Caco-2 (cell line): Measurements from ENCODE around the gene TMEM273. TPM values are rescaled to one million over a fixed set of nuclear protein-coding genes. Genes with fewer than 3 reads are reported as not detected.

ENCODE experiments used
- BruUV-seq: library from RNA; stranded (reverse); fragments of 400-500 nt; replicated peaks from 2 replicates; lab custom pipeline; 2021; lab: Mats Ljungman, UMichigan
- CTCF ChIA-PET: fragments of 300-600 bp; sonication (Branson Sonifier 250); formaldehyde crosslinking; loops from one replicate; lab custom pipeline; 2022; ENCODE audit warnings: antibody characterized with exemption; lab: Charles Lee
- POLR2A ChIA-PET: fragments of 300-600 bp; sonication (Branson Sonifier 250); formaldehyde crosslinking; loops from one replicate; lab custom pipeline; 2022; ENCODE audit warnings: antibody characterized with exemption; lab: Charles Lee
- DNase-seq, 2 experiments: peaks; one replicate each; pipeline versions ENCODE4 v3.0.0 to v3.0.0-alpha.2; 2020 to 2022
- H3K27me3 ChIP-seq: replicated peaks from 2 replicates; pipeline ENCODE4 v1.6.0; 2011; ENCODE audit warnings: low read length; ENCODE audit not compliant: control insufficient read depth, insufficient read depth
- H3K36me3 ChIP-seq: 2 replicates; pipeline ENCODE4 v1.5.1; 2011; ENCODE audit warnings: low read length; ENCODE audit not compliant: control insufficient read depth, insufficient read depth
- H3K4me1 ChIP-seq: fragments of 250-450 bp; sonication (Bioruptor Pico); 2 replicates; pipeline ENCODE4 v1.5.1; 2020; ENCODE audit warnings: mild to moderate bottlenecking
- H3K4me3 ChIP-seq: 2 replicates; pipeline ENCODE4 v1.5.1; 2011; ENCODE audit warnings: low read depth, mild to moderate bottlenecking, control low read depth, low read length
- H3K9me3 ChIP-seq: fragments of 250-450 bp; sonication (Bioruptor Pico); 2 replicates; pipeline ENCODE4 v1.5.1; 2020; ENCODE audit warnings: mild to moderate bottlenecking, moderate library complexity
- H3K27ac Mint-ChIP-seq: one replicate; pipeline ENCODE4 v1.8.0; 2022; ENCODE audit warnings: mixed read lengths; ENCODE audit not compliant: unreplicated experiment
- H3K27me3 Mint-ChIP-seq: one replicate; pipeline ENCODE4 v1.8.0; 2022; ENCODE audit warnings: mixed read lengths; ENCODE audit not compliant: insufficient read depth, unreplicated experiment
- H3K36me3 Mint-ChIP-seq: one replicate; pipeline ENCODE4 v1.8.0; 2022; ENCODE audit warnings: mild to moderate bottlenecking, mixed read lengths; ENCODE audit not compliant: insufficient read depth, unreplicated experiment
- H3K4me1 Mint-ChIP-seq: one replicate; pipeline ENCODE4 v1.8.0; 2022; ENCODE audit warnings: low read depth, mixed read lengths; ENCODE audit not compliant: unreplicated experiment
- H3K4me3 Mint-ChIP-seq: one replicate; pipeline ENCODE4 v1.8.0; 2022; ENCODE audit warnings: mild to moderate bottlenecking, moderate library complexity, mixed read lengths; ENCODE audit not compliant: unreplicated experiment
- H3K9me3 Mint-ChIP-seq: one replicate; pipeline ENCODE4 v1.8.0; 2022; ENCODE audit warnings: mixed read lengths; ENCODE audit not compliant: unreplicated experiment
- intact Hi-C: fragments of 100-400 bp; cut with micrococcal nuclease; formaldehyde crosslinking; loops from one replicate; pipeline ENCODE4 v1.10.0; 2022; ENCODE audit not compliant: unreplicated experiment
- total RNA-seq: library from RNA; stranded (reverse); gene quantifications from 2 replicates; pipeline ENCODE4 v1.2.3, GENCODE V29; 2022
- TF ChIP-seq, protein P1 (sequence below), 2 experiments: fragments of 200-600 bp in 1 of 2; IDR thresholded peaks; 1 replicate in 1 of 2; 2 replicates in 1 of 2; pipeline versions ENCODE4 v1.5.1 to v1.8.0; 2011 to 2022; ENCODE audit warnings: antibody characterized with exemption in 1 of 2, control low read depth in 1 of 2, inconsistent platforms in 1 of 2, low read depth in 1 of 2, low read length in 1 of 2, mild to moderate bottlenecking in 1 of 2, moderate library complexity in 1 of 2; ENCODE audit not compliant: insufficient read depth in 1 of 2, severe bottlenecking in 1 of 2, unreplicated experiment in 1 of 2

The TMEM273 gene
- total RNA-seq, 1 experiment from 2014 or later = not detected

DNA sequence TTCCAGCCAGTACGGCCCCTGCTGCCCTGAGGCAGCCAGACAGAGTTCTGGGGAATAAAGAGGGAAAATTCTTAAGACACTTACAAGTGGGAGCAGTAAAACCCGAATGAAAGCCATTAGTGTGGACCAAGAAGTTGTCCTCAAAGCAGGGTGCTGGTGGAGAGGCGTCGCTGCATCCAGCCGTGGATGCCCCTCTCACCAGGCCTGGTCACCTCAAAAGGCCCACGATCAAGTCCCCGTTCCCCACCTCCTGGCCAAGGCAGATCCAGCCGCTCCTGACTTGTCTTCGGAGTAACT is 73.5 kb downstream of the TMEM273 start:
- no peaks in the 10 kb centered on the region for H3K9me3 ChIP-seq
- POLR2A ChIA-PET = no interaction called here
- no peaks in the 10 kb centered on the region for H3K4me1 Mint-ChIP-seq
- H3K27me3 Mint-ChIP-seq = no peaks in the 10 kb centered on the region
- H3K36me3 ChIP-seq = no peaks in the 10 kb centered on the region
- no peaks in the 10 kb centered on the region for H3K9me3 Mint-ChIP-seq
- CTCF ChIA-PET = no interaction called here
- TF ChIP-seq, protein P1, sequence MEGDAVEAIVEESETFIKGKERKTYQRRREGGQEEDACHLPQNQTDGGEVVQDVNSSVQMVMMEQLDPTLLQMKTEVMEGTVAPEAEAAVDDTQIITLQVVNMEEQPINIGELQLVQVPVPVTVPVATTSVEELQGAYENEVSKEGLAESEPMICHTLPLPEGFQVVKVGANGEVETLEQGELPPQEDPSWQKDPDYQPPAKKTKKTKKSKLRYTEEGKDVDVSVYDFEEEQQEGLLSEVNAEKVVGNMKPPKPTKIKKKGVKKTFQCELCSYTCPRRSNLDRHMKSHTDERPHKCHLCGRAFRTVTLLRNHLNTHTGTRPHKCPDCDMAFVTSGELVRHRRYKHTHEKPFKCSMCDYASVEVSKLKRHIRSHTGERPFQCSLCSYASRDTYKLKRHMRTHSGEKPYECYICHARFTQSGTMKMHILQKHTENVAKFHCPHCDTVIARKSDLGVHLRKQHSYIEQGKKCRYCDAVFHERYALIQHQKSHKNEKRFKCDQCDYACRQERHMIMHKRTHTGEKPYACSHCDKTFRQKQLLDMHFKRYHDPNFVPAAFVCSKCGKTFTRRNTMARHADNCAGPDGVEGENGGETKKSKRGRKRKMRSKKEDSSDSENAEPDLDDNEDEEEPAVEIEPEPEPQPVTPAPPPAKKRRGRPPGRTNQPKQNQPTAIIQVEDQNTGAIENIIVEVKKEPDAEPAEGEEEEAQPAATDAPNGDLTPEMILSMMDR (IDR thresholded peaks at IDR 0.05; ENCODE audit: insufficient read depth in 1 of 2, low read depth in 1 of 2, low read length in 1 of 2, severe bottlenecking in 1 of 2, unreplicated experiment in 1 of 2) = no peak
- no peaks in the 10 kb centered on the region for H3K4me1 ChIP-seq
- DNase-seq = no peak
- no peak overlapping the region for H3K4me3 ChIP-seq
- H3K36me3 Mint-ChIP-seq = no peaks in the 10 kb centered on the region
- H3K27ac Mint-ChIP-seq = no peak overlapping the region
- peaks cover 1% of the 10 kb centered on the region for H3K27me3 ChIP-seq
- intact Hi-C loops = no loop called here
- H3K4me3 Mint-ChIP-seq = no peak overlapping the region
- no TSS peak for BruUV-seq

DNA sequence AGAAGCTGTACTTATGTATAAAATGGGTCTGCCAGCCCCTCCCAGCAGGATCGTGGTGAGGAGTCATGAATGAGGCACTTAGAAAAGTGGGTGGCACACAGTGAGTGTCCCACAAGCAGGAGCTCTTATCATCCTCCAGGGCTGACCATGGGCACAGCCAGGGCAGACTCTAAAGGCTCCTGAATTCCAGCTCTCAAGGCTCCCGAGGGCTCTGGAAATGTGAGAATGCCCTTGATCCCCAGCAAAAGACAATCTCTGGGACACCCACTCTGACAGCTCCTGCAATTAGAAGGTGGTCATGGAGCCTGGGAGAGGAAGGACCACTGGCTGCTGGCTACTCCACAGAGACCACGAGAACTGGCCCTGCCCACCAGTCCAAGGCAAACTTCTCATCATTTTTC is 74.5 kb downstream of the TMEM273 start:
- Histone ChIP-seq H3K9me3 (no peaks in the 10 kb centered on the region), H3K4me3 (no peak overlapping the region), H3K4me1 (no peaks in the 10 kb centered on the region), H3K36me3 (no peaks in the 10 kb centered on the region), H3K27me3 (peaks cover 1% of the 10 kb centered on the region)
- Mint-ChIP-seq H3K36me3 (no peaks in the 10 kb centered on the region), H3K27me3 (no peaks in the 10 kb centered on the region), H3K4me3 (no peak overlapping the region), H3K9me3 (no peaks in the 10 kb centered on the region), H3K27ac (no peak overlapping the region), H3K4me1 (no peaks in the 10 kb centered on the region)
- no TSS peak for BruUV-seq
- intact Hi-C loops = no loop called here
- DNase-seq = no peak
- TF ChIP-seq, protein P1 (IDR thresholded peaks at IDR 0.05; ENCODE audit: insufficient read depth in 1 of 2, low read depth in 1 of 2, low read length in 1 of 2, severe bottlenecking in 1 of 2, unreplicated experiment in 1 of 2) = no peak
- CTCF ChIA-PET = no interaction called here
- POLR2A ChIA-PET = no interaction called here

DNA sequence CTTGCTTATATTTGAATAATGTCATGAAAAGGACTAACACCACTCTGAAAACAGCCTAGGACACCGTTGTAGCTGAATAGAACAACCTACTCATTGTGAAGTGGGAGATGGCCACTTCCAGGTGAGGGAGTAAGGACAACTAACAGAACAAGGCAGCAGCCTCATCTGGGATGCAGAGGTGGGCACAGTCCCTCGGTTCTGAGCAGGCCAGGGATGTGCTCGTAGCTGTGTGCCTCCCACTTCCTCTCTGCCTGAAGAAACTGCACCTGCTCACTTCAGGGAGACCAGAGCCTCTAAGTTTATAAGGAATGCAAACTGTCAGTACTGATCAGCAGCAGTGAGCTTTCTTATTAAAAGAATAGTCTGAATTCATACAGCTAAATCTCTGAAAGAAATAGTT is 75.3 kb downstream of the TMEM273 start:
- peaks cover 1% of the 10 kb centered on the region for H3K27me3 ChIP-seq
- Mint-ChIP-seq H3K4me1 (no peaks in the 10 kb centered on the region), H3K36me3 (no peaks in the 10 kb centered on the region), H3K4me3 (no peak overlapping the region), H3K27me3 (no peaks in the 10 kb centered on the region), H3K9me3 (no peaks in the 10 kb centered on the region), H3K27ac (no peak overlapping the region)
- no peaks in the 10 kb centered on the region for H3K9me3 ChIP-seq
- DNase-seq = no peak
- no TSS peak for BruUV-seq
- POLR2A ChIA-PET = no interaction called here
- H3K4me1 ChIP-seq = no peaks in the 10 kb centered on the region
- H3K4me3 ChIP-seq = no peak overlapping the region
- H3K36me3 ChIP-seq = no peaks in the 10 kb centered on the region
- CTCF ChIA-PET = no interaction called here
- TF ChIP-seq, protein P1 (IDR thresholded peaks at IDR 0.05; ENCODE audit: insufficient read depth in 1 of 2, low read depth in 1 of 2, low read length in 1 of 2, severe bottlenecking in 1 of 2, unreplicated experiment in 1 of 2) = no peak
- intact Hi-C loops = no loop called here
